ENCODE results near the gene COMTD1. TPM values are rescaled to one million over a fixed set of nuclear protein-coding genes. Genes with fewer than 3 reads are reported as not detected.
A peak's percentile ranks its signal among the peaks of the same experiment; 100 is the strongest.

The COMTD1 gene
- total and polyA plus RNA-seq, 2 of the 13 experiments (the other 11 are each of a cell fraction or from before 2014, with no cell fraction given): 11.8 to 18.4 TPM

DNA sequence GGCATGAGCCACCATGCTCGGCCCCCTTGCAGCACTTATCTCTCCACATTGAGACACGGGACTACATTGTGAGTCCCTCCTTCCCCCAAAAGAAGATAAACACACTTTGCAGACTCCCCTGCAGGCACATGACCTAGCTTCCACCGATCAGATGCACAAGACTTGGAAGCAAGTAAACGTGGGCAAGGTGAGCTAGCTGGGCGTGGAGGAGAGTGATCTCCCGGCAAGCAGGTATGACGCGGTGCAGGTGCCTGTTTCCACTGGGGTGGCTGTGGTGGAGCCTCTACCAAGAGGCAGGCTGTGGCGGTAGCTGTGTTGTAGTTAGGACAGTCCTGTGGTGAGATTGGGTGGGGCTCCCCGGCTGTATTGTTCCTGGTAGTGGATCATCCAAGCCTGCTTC lies 7.7 kb upstream of the COMTD1 start:
- in situ Hi-C loops (cut with HindIII; ENCODE audit: extremely low pct_ligation_motif_present, low pct_unique_long_range_greater_than_20kb) (no loop called here), intact Hi-C loops (cut with micrococcal nuclease; ENCODE audit: unreplicated experiment) (no loop called here)
- no peaks in the 10 kb centered on the region for H3K9me3 ChIP-seq (ENCODE audit: low read length)
- FAIRE-seq (no peak), DNase-seq (ENCODE audit: low spot score) (no peak), ATAC-seq (no peak)
- no peak overlapping the region for H3K9ac ChIP-seq (ENCODE audit: insufficient read depth, low read depth, low read length)
- ChIA-PET CTCF (ENCODE audit: low intra/inter-chr PET ratio, low total read pairs) (no interaction called here), POLR2A (interaction anchor here (1.2 kb wide), 1 partner anchor 16 kb away, joined by 3 read pairs; no protein-coding TSS in a partner anchor)
- H3K4me1 ChIP-seq (ENCODE audit: insufficient read depth, low read length): peaks cover 50% of the 10 kb centered on the region
- H3K27ac ChIP-seq (ENCODE audit: extremely low read length, insufficient read depth, low read length): no peak overlapping the region
- H3K4me3 ChIP-seq (replicated peaks in 1 of 3; ENCODE audit: insufficient read depth in 1 of 3, low read depth in 2 of 3, low read length in 3 of 3): no peak overlapping the region
- 53% methylated on average over 8 of the region's 10 CpGs for WGBS (ENCODE audit: low lambda C conversion rate)
- BruUV-seq (replicated peaks): no TSS peak
- TF ChIP-seq, protein P1, sequence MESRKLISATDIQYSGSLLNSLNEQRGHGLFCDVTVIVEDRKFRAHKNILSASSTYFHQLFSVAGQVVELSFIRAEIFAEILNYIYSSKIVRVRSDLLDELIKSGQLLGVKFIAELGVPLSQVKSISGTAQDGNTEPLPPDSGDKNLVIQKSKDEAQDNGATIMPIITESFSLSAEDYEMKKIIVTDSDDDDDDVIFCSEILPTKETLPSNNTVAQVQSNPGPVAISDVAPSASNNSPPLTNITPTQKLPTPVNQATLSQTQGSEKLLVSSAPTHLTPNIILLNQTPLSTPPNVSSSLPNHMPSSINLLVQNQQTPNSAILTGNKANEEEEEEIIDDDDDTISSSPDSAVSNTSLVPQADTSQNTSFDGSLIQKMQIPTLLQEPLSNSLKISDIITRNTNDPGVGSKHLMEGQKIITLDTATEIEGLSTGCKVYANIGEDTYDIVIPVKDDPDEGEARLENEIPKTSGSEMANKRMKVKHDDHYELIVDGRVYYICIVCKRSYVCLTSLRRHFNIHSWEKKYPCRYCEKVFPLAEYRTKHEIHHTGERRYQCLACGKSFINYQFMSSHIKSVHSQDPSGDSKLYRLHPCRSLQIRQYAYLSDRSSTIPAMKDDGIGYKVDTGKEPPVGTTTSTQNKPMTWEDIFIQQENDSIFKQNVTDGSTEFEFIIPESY (CRISPR knock-in tag; IDR thresholded peaks at IDR 0.05): peak; percentile 40; the same call in 1 of the 2 replicates
- TF ChIP-seq ZMYM4 (CRISPR knock-in tag; IDR thresholded peaks at IDR 0.05): no peak
- no peaks in the 10 kb centered on the region for H3K79me2 ChIP-seq (ENCODE audit: insufficient read depth, low read length)
- H3K4me2 ChIP-seq (ENCODE audit: low read depth, low read length): no peak overlapping the region
- H4K20me1 ChIP-seq (ENCODE audit: insufficient read depth, low read length): no peaks in the 10 kb centered on the region
- peaks cover 0 to 1% of the 10 kb centered on the region in 2 experiments; a peak in 1 of 5 replicates for H3K27me3 ChIP-seq (ENCODE audit: control insufficient read depth in 1 of 2, insufficient read depth in 2 of 2, low read length in 2 of 2)
- no peaks in the 10 kb centered on the region for H3K36me3 ChIP-seq (replicated peaks in 1 of 2; ENCODE audit: control insufficient read depth in 1 of 2, insufficient read depth in 2 of 2, low read length in 2 of 2)
- no peak overlapping the region for H2AFZ ChIP-seq (ENCODE audit: low read length)

GRCh38 chr10:75240329-75241076 lies 4.7 kb upstream of the COMTD1 start:
- Histone ChIP-seq H2AFZ (ENCODE audit: low read length) (peak overlapping the region; percentile 70), H3K4me2 (ENCODE audit: low read depth, low read length) (peak overlapping the region; percentile 43; the same call in 1 of the 2 replicates), H3K79me2 (ENCODE audit: insufficient read depth, low read length) (no peaks in the 10 kb centered on the region), H3K36me3 (replicated peaks in 1 of 2; ENCODE audit: control insufficient read depth in 1 of 2, insufficient read depth in 2 of 2, low read length in 2 of 2) (no peaks in the 10 kb centered on the region), H3K4me3 (replicated peaks in 1 of 3; ENCODE audit: insufficient read depth in 1 of 3, low read depth in 2 of 3, low read length in 3 of 3) (no peak overlapping the region; a peak in 1 of 6 replicates), H4K20me1 (ENCODE audit: insufficient read depth, low read length) (no peaks in the 10 kb centered on the region), H3K9me3 (ENCODE audit: low read length) (no peaks in the 10 kb centered on the region), H3K27me3 (ENCODE audit: control insufficient read depth in 1 of 2, insufficient read depth in 2 of 2, low read length in 2 of 2) (peaks cover 0 to 1% of the 10 kb centered on the region in 2 experiments; a peak in 1 of 5 replicates), H3K9ac (ENCODE audit: insufficient read depth, low read depth, low read length) (no peak overlapping the region), H3K27ac (ENCODE audit: extremely low read length, insufficient read depth, low read length) (no peak overlapping the region), H3K4me1 (ENCODE audit: insufficient read depth, low read length) (peaks cover 70% of the 10 kb centered on the region)
- in situ Hi-C loops (cut with HindIII; ENCODE audit: extremely low pct_ligation_motif_present, low pct_unique_long_range_greater_than_20kb) (no loop called here), intact Hi-C loops (cut with micrococcal nuclease; ENCODE audit: unreplicated experiment) (no loop called here)
- DNase-seq (ENCODE audit: low spot score) (no peak), FAIRE-seq (no peak), ATAC-seq (peak; percentile 2; the same call in 1 of the 3 replicates)
- ChIA-PET CTCF (ENCODE audit: low intra/inter-chr PET ratio, low total read pairs) (no interaction called here), POLR2A (no interaction called here)
- BruUV-seq (replicated peaks): no TSS peak
- WGBS (ENCODE audit: low lambda C conversion rate): 9% methylated on average over 1 of the region's 12 CpGs
- TF ChIP-seq GATAD1 (CRISPR knock-in tag; IDR thresholded peaks at IDR 0.05): no peak
- 0 out of 2 replicates have a peak, but pooled peaks have one; percentile 24 for TF ChIP-seq ZNF501 (CRISPR knock-in tag; IDR thresholded peaks at IDR 0.05)
- TF ChIP-seq AFF4 (CRISPR knock-in tag; IDR thresholded peaks at IDR 0.05): no peak
- TF ChIP-seq, protein P2, sequence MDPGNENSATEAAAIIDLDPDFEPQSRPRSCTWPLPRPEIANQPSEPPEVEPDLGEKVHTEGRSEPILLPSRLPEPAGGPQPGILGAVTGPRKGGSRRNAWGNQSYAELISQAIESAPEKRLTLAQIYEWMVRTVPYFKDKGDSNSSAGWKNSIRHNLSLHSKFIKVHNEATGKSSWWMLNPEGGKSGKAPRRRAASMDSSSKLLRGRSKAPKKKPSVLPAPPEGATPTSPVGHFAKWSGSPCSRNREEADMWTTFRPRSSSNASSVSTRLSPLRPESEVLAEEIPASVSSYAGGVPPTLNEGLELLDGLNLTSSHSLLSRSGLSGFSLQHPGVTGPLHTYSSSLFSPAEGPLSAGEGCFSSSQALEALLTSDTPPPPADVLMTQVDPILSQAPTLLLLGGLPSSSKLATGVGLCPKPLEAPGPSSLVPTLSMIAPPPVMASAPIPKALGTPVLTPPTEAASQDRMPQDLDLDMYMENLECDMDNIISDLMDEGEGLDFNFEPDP (CRISPR knock-in tag; conservative IDR thresholded peaks at IDR 0.05): no peak
- TF ChIP-seq PHF20 (CRISPR knock-in tag; IDR thresholded peaks at IDR 0.05): no peak
- TF ChIP-seq, protein P3, sequence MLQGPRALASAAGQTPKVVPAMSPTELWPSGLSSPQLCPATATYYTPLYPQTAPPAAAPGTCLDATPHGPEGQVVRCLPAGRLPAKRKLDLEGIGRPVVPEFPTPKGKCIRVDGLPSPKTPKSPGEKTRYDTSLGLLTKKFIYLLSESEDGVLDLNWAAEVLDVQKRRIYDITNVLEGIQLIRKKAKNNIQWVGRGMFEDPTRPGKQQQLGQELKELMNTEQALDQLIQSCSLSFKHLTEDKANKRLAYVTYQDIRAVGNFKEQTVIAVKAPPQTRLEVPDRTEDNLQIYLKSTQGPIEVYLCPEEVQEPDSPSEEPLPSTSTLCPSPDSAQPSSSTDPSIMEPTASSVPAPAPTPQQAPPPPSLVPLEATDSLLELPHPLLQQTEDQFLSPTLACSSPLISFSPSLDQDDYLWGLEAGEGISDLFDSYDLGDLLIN (CRISPR knock-in tag; IDR thresholded peaks at IDR 0.05; ENCODE audit: borderline replicate concordance): no peak
